ENCODE data around the gene DUSP28. TPM values are rescaled to one million over a fixed set of nuclear protein-coding genes. Genes with fewer than 3 reads are reported as not detected.

DUSP28 gene
- total RNA-seq, 3 donors from 2014 or later: 3.5 to 5.3 (median 4.3) TPM

DNA sequence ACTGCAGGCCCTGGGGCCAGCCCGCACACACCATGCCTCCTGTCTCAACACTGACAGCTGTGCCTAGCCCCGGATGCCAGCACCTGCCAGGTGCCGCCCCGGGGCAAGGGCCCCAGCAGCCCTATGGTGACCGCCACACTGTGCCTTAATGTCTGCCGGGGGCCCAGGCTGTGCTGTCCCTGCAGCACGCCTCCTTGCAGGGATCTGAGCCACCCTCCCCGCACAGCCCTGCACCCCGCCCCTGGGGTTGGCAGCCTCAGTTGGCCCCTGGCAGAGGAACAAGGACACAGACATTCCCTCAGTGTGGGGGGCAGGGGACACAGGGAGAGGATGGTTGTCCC lies 17.9 kb downstream of the DUSP28 start:
- H3K4me1 ChIP-seq (ENCODE audit: low read depth): peaks cover 11% of the 10 kb centered on the region
- TF ChIP-seq, protein P1, sequence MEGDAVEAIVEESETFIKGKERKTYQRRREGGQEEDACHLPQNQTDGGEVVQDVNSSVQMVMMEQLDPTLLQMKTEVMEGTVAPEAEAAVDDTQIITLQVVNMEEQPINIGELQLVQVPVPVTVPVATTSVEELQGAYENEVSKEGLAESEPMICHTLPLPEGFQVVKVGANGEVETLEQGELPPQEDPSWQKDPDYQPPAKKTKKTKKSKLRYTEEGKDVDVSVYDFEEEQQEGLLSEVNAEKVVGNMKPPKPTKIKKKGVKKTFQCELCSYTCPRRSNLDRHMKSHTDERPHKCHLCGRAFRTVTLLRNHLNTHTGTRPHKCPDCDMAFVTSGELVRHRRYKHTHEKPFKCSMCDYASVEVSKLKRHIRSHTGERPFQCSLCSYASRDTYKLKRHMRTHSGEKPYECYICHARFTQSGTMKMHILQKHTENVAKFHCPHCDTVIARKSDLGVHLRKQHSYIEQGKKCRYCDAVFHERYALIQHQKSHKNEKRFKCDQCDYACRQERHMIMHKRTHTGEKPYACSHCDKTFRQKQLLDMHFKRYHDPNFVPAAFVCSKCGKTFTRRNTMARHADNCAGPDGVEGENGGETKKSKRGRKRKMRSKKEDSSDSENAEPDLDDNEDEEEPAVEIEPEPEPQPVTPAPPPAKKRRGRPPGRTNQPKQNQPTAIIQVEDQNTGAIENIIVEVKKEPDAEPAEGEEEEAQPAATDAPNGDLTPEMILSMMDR (IDR thresholded peaks at IDR 0.05): no peak
- H3K9me3 ChIP-seq: no peaks in the 10 kb centered on the region
- intact Hi-C loops (cut with DNase I, micrococcal nuclease): no loop called here
- no peak for ATAC-seq
- no peak overlapping the region for H3K4me3 ChIP-seq
- peak in 1 of 3 donors; percentile 44 for DNase-seq
- peaks cover 3% of the 10 kb centered on the region for H3K36me3 ChIP-seq (ENCODE audit: low read depth)

- H3K9me3 ChIP-seq: no peaks in the 10 kb centered on the region
- DNase-seq (peak in 1 of 3 donors; percentile 46), ATAC-seq (no peak)
- no peak overlapping the region for H3K4me3 ChIP-seq
- peaks cover 3% of the 10 kb centered on the region for H3K36me3 ChIP-seq (ENCODE audit: low read depth)
- intact Hi-C loops (cut with DNase I, micrococcal nuclease): no loop called here
- TF ChIP-seq, protein P1 (IDR thresholded peaks at IDR 0.05): no peak
- H3K4me1 ChIP-seq (ENCODE audit: low read depth): peaks cover 11% of the 10 kb centered on the region
Measured at GRCh38 chr2:240578488-240578887, 18.3 kb downstream of the DUSP28 start.

DNA sequence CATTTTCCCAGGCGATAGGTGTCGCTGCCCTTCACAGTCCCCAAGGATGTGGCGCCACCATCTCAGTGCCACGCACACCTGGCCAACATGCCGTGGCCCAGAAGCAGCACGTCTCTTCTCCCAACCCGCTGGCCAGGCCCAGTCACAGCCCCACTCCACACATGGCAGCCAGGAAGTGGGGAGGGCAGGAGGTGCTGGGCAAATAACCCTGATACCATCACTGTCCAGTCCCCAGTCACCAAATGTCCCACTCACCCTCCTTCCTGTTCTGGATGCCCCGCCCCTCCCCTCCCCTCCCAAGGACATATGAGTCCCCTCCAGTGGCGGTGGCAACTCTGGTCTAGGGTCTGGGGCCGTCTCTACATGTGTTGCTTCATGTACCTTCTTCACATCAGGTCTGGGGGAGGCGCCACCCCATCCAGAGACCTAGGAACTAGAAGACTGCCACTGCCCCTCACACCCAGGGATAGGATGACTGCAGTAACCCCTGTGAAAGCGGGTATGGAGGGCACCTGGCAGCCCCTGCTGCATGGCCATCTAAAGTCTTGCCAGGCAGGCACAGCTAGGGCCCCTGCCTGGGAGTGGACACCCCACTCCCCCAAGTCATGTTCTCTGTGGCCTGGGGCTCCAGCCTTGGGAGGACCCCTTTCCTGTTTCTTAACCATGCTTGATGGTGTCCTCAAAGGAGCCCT lies 19.1 kb downstream of the DUSP28 start:
- ATAC-seq (peak; percentile 2), DNase-seq (peak in 1 of 3 donors; percentile 59)
- TF ChIP-seq, protein P1 (IDR thresholded peaks at IDR 0.05): no peak
- no peak overlapping the region for H3K4me3 ChIP-seq
- peaks cover 11% of the 10 kb centered on the region for H3K4me1 ChIP-seq (ENCODE audit: low read depth)
- H3K36me3 ChIP-seq (ENCODE audit: low read depth): peaks cover 3% of the 10 kb centered on the region
- H3K9me3 ChIP-seq: no peaks in the 10 kb centered on the region
- intact Hi-C loops (cut with DNase I, micrococcal nuclease): no loop called here

DNA sequence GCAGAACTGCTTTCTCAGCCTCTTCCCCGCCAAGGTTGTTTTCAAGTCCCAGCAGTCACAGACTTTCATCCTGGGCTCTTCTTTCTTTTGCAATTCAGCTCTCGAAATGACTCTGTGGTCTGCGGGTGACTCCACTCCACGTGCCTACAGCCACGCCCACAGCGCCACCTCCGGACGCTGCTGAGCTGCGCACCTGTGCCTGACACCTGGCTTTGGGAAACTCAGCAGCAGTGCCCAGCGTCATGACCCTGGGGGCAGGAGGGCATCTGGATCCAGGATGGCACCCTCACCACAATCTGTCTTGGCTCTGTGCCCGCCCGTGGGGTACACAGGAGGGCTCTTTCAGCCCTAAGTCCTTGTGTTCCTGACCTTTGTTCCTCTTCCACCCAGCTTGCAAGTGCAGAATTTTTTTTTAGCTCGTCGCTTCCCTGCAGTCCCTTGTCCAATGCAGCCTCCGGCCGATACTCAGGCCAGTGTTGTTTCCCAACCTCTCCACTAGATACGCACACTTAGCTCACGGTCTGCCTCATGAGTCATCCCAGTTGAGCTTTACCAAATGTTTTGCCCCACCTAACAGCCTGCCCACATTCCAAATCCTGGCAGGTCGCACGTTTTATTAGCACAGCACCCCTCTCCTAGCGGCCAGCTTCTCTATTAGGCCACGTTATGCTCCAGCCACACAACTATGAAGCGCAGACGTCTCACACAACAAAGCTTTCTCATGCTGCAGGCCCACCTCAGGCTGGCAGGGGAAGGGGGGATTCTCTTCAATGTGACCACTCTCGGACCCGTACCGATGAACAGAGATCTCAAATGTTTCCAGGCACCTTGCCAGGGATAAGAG lies 19.8 kb downstream of the DUSP28 start:
- no peak overlapping the region for H3K4me3 ChIP-seq

GRCh38 chr2:240581811-240582210 lies 21.7 kb downstream of the DUSP28 start:
- Histone ChIP-seq H3K4me3 (no peak overlapping the region), H3K36me3 (ENCODE audit: low read depth) (no peaks in the 10 kb centered on the region), H3K4me1 (ENCODE audit: low read depth) (peaks cover 23% of the 10 kb centered on the region), H3K9me3 (no peaks in the 10 kb centered on the region)
- intact Hi-C loops (cut with DNase I, micrococcal nuclease): no loop called here
- TF ChIP-seq, protein P1 (IDR thresholded peaks at IDR 0.05): no peak
- no peak for DNase-seq
- no peak for ATAC-seq

More for the DNA sequence above, 19.8 kb downstream of the DUSP28 start:
- Histone ChIP-seq H3K36me3 (ENCODE audit: low read depth) (peaks cover 3% of the 10 kb centered on the region), H3K4me1 (ENCODE audit: low read depth) (peaks cover 18% of the 10 kb centered on the region), H3K9me3 (no peaks in the 10 kb centered on the region)
- peak; percentile 80 to 86 (median 82) for DNase-seq
- intact Hi-C loops (cut with DNase I, micrococcal nuclease): no loop called here
- ATAC-seq: peak; percentile 87
- TF ChIP-seq, protein P1 (IDR thresholded peaks at IDR 0.05): peak; percentile 55

Measured in mucosa of descending colon (tissue), 3 donors.